Measurements from ENCODE around the gene MTR. TPM values are rescaled to one million over a fixed set of nuclear protein-coding genes. Genes with fewer than 3 reads are reported as not detected.

MTR gene
- total RNA-seq = 10 to 100 TPM; 17.2 to 23.8 TPM
- long read RNA-seq, full-length matches to known transcripts = 5 of 14 reads
- long read RNA-seq, partial matches to known transcripts = 6 of 14 reads
- long read RNA-seq, other reads (novel, unspliced or antisense) = 3 of 14 reads

DNA sequence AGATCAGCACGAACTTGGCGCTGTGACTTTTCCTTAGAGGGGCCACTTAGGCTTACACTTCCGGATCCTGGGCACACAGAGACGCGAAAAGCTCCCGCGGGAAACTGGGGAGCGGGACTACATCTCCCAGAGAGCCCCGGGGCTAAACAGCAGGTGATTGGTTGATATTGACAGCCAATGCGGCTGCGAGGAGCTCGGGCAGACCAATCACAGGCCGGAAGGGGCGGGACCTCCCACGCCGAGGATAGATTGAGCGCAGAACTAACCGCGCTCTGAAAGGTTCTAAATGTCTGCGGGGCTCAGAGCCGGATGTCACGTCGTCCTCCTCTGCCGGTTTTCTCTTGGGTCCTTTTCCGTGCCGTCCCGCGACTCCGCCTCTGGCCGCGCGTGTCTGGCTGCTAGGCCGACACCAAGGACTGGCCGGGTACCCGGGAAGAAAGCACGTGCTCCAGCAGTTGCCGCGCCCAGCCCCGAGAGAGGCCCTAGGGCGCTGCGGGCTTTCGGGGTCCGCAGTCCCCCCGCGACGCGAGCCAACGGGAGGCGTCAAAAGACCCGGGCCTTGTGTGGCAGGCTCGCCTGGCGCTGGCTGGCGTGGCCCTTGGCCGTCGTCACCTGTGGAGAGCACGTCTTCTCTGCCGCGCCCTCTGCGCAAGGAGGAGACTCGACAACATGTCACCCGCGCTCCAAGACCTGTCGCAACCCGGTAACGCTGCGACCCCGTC is at the start of gene MTR:
TSS of gene MTR (plus strand) at position 258 of the 722 bp plus-strand sequence. CDS start at position 670, 412 bp downstream.
- DNase-seq (peak; percentile 99), ATAC-seq (peak; percentile 98)
- intact Hi-C loops (cut with DNase I, micrococcal nuclease) = no loop called here

DNA sequence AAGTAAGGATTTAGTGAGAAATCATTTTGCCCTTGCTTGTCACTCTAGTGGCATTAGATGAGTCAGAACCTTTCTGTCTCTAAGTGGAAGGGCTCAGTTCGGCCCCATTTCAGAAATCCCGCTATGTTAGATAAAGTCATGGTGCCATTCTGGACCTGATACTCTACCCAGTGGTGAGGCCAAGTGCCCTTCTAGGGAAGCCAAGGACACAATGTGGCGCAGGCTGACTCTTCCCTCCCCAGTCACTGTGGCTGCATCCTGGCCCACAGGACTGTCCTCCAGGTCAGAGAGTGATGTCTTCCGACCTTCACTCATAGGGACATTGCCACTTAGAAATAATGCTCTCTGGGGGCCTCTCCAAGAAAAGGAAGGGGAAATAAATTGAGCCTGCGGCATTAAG is 48.3 kb upstream of the MTR start:
- ATAC-seq (no peak), DNase-seq (no peak)
- intact Hi-C loops (cut with DNase I, micrococcal nuclease) = no loop called here

DNA sequence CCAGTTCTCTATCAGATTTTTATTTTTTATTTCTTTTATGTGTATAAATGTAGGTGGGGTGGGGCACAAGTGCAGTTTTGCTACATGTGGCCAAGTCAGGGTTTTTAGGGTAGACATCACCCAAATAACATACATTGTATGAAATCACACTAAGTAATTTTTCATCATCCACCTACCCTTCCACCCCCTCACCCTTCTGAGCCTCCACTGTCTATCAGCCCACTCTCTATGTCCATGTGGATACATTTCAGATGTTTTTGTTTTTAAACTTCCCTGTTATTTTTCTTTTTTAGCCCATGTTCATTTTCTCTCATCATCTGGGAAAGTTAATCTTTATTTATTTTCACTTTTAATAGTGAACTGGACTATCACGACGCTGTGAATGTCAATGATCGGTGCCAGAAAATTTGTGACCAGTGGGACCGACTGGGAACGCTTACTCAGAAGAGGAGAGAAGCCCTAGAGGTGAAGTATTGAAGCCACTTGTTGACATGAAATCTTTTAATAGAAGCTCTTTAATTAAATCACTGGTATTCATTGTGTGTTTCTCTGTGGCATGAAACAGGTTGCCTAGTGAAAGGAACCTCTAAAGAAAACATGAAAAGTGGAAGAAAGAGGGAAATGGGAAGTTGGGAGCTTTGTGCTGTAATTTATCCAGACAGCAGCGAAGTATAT is 47.6 kb upstream of the MTR start:
- intact Hi-C loops (cut with DNase I, micrococcal nuclease) = no loop called here
- no peak for DNase-seq
- no peak for ATAC-seq

DNA sequence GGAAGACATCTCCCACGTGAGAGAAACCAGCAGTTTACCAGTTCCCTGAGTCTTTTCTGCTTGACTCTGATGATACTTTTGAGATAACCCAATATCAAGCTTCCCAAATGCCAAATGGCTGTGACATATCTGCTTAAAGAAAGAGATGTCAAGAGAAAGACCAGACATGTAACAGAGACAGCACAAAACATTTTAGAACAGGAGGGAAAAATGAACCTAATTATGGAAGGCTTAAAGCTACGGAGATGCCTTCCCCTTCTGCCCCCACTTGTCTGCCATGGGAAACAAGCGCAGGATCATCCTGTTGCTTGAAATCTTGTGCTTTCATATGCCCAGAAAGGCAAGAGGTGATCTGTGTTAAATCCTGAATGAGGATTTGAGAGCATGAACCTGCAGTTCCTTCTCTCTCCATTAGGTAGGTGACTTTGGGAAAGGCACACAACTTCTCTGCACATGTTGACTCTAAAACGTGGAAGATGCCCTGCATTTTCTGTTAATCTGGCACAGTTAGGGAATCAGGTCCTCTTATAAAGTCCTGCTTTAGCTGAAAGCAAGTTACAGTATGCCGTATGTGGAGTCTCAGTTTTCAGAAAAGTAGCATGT is 46.7 kb upstream of the MTR start:
- ATAC-seq (no peak), DNase-seq (no peak)

DNA sequence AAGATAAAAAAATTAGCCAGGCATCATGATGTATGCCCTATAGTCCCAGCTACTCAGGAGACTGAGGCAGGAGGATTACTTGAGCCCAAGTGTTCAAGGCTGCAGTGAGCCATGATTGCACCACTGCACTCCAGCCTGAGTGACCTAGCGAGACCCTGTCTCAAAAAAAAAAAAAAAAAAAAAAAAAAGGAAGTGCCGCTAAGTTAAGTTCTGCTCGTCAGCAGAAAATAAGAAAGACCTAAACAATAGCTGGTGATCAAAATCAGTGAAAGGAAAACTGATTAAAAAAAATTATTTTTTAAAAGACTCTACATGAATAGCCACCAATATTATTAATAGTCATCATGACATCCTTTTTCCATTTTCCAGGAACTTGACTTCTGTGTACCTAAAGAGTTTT is 44.2 kb upstream of the MTR start:
- DNase-seq (no peak), ATAC-seq (no peak)
- intact Hi-C loops (cut with DNase I, micrococcal nuclease) = no loop called here

More for the DNA sequence above, 46.7 kb upstream of the MTR start:
- intact Hi-C loops (cut with DNase I, micrococcal nuclease) = no loop called here

DNA sequence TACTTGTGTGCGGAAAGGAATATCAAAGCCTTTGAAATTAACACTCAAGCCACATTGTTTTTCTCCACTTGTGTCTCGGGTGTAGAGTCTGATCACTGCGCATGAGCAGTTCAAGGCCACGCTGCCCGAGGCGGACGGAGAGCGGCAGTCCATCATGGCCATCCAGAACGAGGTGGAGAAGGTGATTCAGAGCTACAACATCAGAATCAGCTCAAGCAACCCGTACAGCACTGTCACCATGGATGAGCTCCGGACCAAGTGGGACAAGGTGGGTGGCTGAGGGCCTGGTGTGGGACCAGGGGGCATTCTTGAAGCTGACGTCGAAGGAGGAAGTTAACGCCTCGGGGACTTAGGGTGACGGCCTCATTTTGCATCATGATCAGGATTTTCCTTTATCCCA is 43.7 kb upstream of the MTR start:
- DNase-seq = no peak
- no peak for ATAC-seq
- intact Hi-C loops (cut with DNase I, micrococcal nuclease) = no loop called here

DNA sequence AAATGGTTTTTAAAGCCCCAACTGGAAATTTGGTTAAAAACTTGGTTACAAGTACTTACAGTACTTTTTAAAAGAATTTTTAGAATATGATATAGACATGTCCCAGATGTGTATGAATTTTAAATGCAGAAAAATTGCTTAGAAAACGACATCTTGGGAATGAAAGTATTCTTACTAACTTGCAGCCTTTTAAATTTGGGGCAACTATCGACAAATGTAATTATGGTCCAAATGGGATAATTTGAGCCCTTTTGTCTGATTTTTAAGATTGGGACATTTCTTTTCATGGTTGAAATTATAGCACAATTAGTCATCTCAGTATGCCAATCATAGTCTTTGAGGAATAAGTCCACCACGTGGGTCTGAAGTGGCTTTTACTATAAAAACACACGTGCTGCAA is 43.2 kb upstream of the MTR start:
- DNase-seq = no peak
- intact Hi-C loops (cut with DNase I, micrococcal nuclease) = no loop called here
- no peak for ATAC-seq

DNA sequence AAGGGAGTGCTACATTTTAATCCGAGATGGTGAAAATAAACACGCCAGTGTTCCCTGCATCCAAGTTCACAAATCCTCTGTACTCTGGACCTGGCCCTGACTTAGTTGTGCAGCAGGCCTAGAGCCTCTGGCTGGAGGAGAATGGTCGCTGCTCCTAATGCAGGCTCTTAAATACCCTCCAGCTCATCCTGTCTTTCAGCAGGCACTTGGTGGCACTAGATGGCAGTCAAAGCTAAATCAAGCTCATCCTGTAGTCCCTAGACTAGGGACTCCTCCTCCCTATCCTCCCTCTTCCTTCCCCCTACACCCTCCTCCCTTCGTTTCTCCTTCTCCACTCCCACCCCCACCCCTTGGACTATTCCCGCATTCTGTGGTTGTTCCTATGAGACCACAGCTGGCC is 41.6 kb upstream of the MTR start:
- ATAC-seq (peak; percentile 45), DNase-seq (no peak)
- intact Hi-C loops (cut with DNase I, micrococcal nuclease) = no loop called here

DNA sequence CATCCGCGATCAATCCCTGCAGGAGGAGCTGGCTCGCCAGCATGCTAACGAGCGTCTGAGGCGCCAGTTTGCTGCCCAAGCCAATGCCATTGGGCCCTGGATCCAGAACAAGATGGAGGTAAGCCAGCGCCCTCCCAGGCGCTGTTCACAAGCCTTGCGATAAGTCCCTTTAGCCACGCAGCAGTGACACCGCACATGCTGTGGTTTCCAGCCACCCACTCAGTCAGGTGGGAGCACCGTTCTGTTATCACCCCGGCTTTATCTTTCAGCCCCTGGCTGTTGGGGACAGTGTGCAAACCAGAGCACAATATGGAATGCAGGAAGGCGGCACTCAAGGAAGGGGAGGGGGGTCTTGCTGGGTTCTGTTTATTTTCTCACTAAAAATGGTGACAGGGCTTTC is 41.1 kb upstream of the MTR start:
- intact Hi-C loops (cut with DNase I, micrococcal nuclease) = no loop called here
- no peak for ATAC-seq
- DNase-seq = no peak

DNA sequence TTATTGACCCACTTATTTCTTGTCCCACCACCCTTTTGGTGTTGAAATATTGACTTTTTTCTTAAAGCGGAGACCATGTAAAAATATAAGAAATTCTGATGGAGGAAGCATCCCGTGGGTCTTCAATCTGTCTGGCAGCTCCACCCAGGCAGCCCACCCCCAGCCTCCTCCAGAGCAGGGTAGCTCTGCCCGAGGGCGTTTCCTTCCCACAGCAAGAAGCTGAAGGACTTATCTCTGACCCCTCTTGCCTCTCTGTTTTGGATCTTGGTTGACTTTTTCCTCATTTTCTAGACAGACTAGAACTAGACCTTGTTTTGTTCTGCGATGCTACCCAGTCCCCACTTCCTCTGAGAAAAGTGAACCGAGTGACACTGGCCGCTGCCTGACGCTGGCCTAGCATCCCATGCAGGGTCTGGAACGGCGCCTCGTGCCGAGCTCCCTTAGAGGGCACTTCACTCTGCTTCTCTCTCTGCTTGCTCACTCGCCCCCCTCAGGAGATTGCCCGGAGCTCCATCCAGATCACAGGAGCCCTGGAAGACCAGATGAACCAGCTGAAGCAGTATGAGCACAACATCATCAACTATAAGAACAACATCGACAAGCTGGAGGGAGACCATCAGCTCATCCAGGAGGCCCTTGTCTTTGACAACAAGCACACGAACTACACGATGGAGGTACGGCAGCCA is 40.4 kb upstream of the MTR start:
- ATAC-seq = no peak
- DNase-seq = no peak
- intact Hi-C loops (cut with DNase I, micrococcal nuclease) = no loop called here

DNA sequence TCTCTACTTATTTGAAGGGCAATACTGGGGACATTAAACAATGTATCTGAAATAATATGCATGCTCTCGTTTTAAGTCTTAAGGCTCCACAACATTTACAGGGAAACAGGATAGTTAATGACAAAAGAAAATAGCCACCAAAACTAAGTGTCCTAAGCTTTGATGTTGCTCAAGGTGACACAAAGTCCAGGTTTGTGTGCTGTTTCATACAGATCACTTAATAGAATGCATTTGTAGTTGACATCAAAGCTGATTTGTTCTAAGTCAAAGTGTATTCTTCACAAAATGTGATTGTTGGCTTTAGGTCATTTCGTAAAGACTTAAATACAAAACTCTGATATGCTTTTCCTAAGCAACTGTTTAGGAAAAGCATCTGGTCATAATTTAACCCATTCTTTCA is 37.5 kb upstream of the MTR start:
- DNase-seq = no peak
- intact Hi-C loops (cut with DNase I, micrococcal nuclease) = no loop called here
- no peak for ATAC-seq

DNA sequence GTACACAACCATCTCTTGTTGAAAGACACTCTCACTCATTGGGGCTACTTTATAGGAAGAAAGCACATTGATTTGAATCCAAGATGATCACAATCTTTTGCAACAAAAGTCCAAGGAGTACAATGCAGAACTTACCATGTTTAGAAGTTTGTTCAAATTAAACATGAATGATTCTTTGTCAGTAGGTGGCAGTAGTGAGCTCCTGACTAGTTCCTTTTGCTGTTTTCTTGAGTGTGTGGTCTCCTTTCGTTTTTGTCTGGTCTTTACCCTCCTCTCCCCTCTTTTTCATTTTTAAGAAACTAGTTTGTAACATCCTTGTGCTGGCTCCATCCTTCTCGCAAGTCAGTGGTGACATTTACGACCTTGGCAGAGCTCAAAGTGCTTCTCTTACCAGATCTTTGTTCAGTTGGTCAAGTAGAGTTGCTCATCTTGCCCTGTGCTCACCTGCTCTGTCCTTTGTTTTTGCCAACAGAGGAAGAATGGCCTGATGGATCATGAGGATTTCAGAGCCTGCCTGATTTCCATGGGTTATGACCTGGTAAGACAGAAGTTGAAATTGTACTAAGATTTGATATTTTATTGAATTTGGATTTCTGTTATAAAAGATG is 35.7 kb upstream of the MTR start:
- DNase-seq (no peak), ATAC-seq (no peak)
- intact Hi-C loops (cut with DNase I, micrococcal nuclease) = no loop called here

DNA sequence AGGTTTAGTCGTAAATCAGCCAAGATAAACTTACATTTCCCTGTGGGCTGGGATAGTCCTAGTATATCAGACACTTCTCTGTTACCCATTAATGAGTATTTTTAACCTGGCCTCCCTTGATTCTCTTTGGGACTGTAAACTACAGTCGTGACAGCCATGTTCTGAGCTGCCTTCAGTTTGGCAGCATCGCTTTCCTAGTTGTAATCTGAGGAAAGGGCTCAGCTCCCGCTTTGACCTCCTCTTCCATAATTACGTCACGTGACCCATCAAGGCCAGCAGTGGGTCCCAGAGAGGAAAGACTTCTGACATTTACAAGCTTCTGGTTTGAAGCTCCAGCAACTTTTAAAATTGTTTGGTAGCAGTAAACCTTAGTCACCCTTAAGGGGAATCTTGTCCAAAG is 34.6 kb upstream of the MTR start:
- ATAC-seq = no peak
- DNase-seq = no peak
- intact Hi-C loops (cut with DNase I, micrococcal nuclease) = no loop called here

DNA sequence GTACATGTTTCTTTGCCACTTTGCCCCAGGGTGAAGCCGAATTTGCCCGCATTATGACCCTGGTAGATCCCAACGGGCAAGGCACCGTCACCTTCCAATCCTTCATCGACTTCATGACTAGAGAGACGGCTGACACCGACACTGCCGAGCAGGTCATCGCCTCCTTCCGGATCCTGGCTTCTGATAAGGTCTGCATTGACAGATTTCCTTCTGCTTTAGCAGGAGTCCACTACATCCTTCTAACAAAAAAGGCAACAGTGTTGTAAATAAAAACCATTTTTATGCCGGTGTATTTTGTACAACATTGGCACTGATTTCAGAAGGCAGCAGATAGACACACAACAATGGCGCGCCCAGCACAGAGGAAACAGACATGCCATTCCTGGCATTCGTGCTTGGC is 34.1 kb upstream of the MTR start:
- intact Hi-C loops (cut with DNase I, micrococcal nuclease) = no loop called here

DNA sequence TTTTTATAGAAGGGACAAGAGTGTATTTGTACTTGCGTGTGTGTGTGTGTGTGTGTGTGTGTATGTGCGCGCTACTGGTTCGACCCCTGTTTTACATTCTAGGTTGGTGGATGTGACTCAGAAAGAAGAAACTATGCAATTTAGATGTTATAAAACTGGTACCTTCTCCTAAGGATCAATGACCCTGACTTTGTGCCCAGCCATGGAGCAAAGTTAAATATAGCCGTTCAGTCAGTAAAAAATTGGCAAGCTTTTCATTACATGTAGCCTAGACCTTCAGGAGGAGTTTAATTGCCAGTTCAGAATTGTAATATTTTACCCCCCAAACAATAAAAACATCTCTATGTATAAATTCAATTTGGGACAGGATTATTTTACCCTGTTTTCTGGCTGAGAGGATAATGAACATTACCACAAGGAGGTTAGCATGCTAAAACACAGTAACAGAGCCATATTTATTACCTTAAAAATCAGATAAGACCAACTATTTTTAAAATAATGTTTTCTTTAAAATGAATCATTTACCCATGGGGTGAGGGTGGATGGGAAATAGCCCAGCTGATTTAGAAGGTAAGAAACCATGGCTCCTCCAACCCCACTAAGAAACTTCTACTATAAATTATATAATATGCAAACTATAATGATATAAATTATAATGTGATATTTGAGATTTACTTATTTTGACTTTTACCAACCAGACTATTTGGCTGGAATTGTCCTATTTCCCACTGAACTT is 33.5 kb upstream of the MTR start:
- ATAC-seq = no peak
- no peak for DNase-seq
- intact Hi-C loops (cut with DNase I, micrococcal nuclease) = no loop called here

More for the DNA sequence above, 34.1 kb upstream of the MTR start:
- ATAC-seq (no peak), DNase-seq (no peak)

DNA sequence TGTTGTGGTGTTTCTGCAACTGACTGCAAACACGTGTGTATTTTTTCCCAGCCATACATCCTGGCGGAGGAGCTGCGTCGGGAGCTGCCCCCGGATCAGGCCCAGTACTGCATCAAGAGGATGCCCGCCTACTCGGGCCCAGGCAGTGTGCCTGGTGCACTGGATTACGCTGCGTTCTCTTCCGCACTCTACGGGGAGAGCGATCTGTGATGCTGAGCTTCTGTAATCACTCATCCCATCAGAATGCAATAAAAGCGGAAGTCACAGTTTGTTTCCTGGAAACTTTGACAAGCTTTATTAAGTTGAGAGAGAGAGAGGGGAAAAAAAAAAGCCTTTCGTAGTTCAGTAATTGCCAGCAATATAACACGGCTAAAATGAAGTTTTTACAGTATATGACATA is 32.7 kb upstream of the MTR start:
- intact Hi-C loops (cut with DNase I, micrococcal nuclease) = no loop called here
- no peak for ATAC-seq

DNA sequence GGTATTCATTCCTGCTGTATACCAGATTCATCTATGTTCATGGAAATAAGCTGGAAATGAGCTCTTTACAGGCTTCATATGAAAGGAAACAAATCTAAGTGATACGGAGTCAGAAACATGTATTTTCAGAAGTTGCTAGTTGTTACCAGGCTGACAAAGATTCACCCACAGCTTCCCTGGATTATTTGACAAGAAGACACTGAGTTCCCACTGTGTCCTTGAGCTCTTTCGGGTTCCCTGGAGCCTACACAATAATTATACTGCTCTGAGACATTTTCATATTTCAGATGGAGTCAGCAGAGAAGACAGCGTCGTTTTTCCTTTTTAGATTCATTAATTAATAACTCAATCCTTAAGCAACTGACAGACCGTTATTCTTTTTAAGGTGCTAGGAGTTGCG is 29.3 kb upstream of the MTR start:
- ATAC-seq (no peak), DNase-seq (no peak)
- intact Hi-C loops (cut with DNase I, micrococcal nuclease) = no loop called here

More for the DNA sequence above, 32.7 kb upstream of the MTR start:
- no peak for DNase-seq

DNA sequence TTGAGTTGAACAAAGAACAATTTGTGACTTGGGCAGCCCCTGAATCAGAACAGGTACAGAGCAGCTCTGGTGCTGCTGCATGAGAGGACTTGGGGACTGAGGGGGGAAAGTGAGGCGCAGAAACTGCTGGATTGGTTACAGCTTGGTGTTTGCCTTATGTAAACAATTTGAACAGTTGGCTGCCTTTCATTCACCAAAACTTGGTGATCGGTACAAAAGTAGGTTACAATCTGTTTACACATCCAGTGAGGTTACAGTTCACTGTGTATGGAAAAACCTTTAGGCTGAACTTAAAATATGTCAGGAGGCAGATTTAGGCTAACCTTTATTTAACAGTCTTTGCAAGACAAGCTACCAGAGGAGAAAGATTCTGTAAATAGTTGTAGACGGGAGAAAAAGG is 28.6 kb upstream of the MTR start:
- DNase-seq = no peak
- no peak for ATAC-seq
- intact Hi-C loops (cut with DNase I, micrococcal nuclease) = no loop called here

DNA sequence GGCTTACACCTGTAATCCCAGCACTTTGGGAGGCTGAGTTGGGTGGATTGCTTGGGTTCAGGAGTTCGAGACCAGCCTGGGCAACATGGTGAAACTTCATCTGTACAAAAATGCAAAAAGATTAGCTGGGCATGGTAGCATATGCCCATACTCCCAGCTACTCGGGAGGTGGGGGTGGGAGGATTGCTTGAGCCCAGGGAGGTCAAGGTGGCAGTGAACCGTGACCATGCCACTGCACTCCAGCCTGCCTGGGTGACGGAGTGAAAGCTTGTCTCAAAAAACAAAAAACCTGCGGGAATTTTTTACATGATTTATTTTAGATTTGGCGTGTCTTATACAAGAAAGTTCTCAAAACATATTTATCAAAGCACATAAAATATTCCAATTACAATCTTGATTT is 27.8 kb upstream of the MTR start:
- no peak for DNase-seq
- ATAC-seq = no peak
- intact Hi-C loops (cut with DNase I, micrococcal nuclease) = no loop called here

Data from left colon (tissue), 2 donors.